Common myeloid progenitor, CD34-positive (primary cell): ENCODE data around the gene WFDC12.
A peak's percentile ranks its signal among the peaks of the same experiment; 100 is the strongest.

Experiments
- CTCF ChIA-PET: fragments of 350-600 bp; sonication (Branson Sonifier 250); formaldehyde crosslinking; loops from one replicate; lab custom pipeline; 2021; ENCODE audit warnings: antibody characterized with exemption; lab: Charles Lee
- POLR2A ChIA-PET: fragments of 350-600 bp; sonication (Branson Sonifier 250); formaldehyde crosslinking; loops from one replicate; lab custom pipeline; 2021; ENCODE audit warnings: antibody characterized with exemption; lab: Charles Lee
- DNase-seq, 3 donors: peaks; one replicate each; pipeline versions ENCODE4 v3.0.0 to v3.0.0-alpha.2; 2013
- H3K27ac ChIP-seq, 2 experiments: 1 replicate in 1 of 2; 2 replicates in 1 of 2; pipeline ENCODE4 v1.7.0; 2013; ENCODE audit warnings: inconsistent platforms in 2 of 2, low read length in 2 of 2, mild to moderate bottlenecking in 2 of 2, low read depth in 1 of 2, moderate library complexity in 1 of 2; ENCODE audit not compliant: severe bottlenecking in 2 of 2, insufficient read depth in 1 of 2, poor library complexity in 1 of 2
- H3K27me3 ChIP-seq, 5 experiments: replicated peaks in 2 of 5; 1 replicate in 3 of 5; 2 replicates in 2 of 5; pipeline versions ENCODE4 v1.6.1 to v1.7.0; 2013; ENCODE audit warnings: low read length in 4 of 5, mild to moderate bottlenecking in 2 of 5, moderate library complexity in 2 of 5, inconsistent platforms in 1 of 5; ENCODE audit not compliant: insufficient read depth in 5 of 5, control insufficient read depth in 4 of 5
- H3K36me3 ChIP-seq, 4 experiments: 1 replicate in 2 of 4; 2 replicates in 2 of 4; pipeline versions ENCODE4 v1.6.1 to v1.7.0; 2013; ENCODE audit warnings: low read length in 3 of 4, control low read depth in 1 of 4, mild to moderate bottlenecking in 1 of 4; ENCODE audit not compliant: control insufficient read depth in 4 of 4, insufficient read depth in 4 of 4
- H3K4me1 ChIP-seq, 4 experiments: 1 replicate in 3 of 4; 2 replicates in 1 of 4; pipeline versions ENCODE4 v1.6.1 to v1.7.1; 2013; ENCODE audit warnings: low read length in 3 of 4, mild to moderate bottlenecking in 3 of 4, control low read depth in 1 of 4, inconsistent platforms in 1 of 4, moderate library complexity in 1 of 4; ENCODE audit not compliant: control insufficient read depth in 4 of 4, insufficient read depth in 4 of 4; ENCODE audit errors: control extremely low read depth in 1 of 4
- H3K4me3 ChIP-seq, 7 experiments: 1 replicate in 4 of 7; 2 replicates in 3 of 7; pipeline versions ENCODE4 v1.5.1 to v1.7.0; 2013; ENCODE audit warnings: mild to moderate bottlenecking in 7 of 7, low read length in 6 of 7, moderate library complexity in 6 of 7, inconsistent platforms in 2 of 7, low read depth in 2 of 7, control low read depth in 1 of 7; ENCODE audit not compliant: insufficient read depth in 4 of 7, control insufficient read depth in 1 of 7; ENCODE audit errors: extremely low read depth in 1 of 7
- H3K9me3 ChIP-seq, 5 experiments: 1 replicate in 4 of 5; 2 replicates in 1 of 5; pipeline versions ENCODE4 v1.6.1 to v1.7.1; 2013; ENCODE audit warnings: low read length in 4 of 5, mild to moderate bottlenecking in 2 of 5, inconsistent platforms in 1 of 5, low read depth in 1 of 5, moderate library complexity in 1 of 5; ENCODE audit not compliant: control insufficient read depth in 4 of 5, insufficient read depth in 2 of 5; ENCODE audit errors: control extremely low read depth in 1 of 5
- WGBS: methylation state at CpG from one replicate; pipeline ENCODE4 v1.1.5; 2013; ENCODE audit not compliant: insufficient coverage; 5-methylcytosine and 5-hydroxymethylcytosine counted together

WFDC12 gene

DNA sequence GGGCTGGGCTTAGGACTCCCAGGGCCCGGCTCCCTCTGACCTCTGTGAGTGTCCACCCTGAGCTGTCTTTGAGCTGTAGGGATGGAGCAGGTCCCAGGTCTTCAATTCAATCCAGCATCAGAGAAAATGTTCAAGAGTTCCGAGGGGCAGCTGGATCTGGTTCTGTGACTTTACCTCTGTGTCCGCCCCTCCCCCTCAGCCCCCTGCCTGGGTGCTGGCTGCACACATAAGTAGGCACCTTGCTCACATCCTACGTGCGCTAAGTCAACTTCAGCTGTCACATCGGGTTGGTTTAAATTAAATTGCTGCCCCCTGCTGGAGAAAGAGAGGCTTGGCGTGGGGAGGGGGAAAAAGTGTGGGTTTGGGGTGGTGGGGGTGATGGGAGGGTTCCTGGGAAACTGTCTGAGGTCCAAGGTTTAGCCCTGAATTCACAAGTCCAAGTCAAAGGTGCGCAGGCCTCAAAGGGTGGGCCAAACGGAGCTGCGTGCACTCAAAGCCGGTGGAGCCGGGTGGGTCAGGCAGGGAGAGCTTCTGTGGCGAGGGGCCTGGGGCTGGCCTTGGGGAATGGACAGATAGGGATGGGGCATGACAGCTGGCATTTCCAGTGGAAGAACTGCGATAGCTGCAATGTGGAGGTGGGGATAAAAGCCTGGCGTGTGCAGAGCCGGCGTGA, 12.3 kb downstream of the WFDC12 start:
- POLR2A ChIA-PET = no interaction called here
- peaks cover 0 to 34% (median 18%) of the 10 kb centered on the region in 5 experiments for H3K27me3 ChIP-seq
- peak in 1 of 3 donors; percentile 29 for DNase-seq

DNA sequence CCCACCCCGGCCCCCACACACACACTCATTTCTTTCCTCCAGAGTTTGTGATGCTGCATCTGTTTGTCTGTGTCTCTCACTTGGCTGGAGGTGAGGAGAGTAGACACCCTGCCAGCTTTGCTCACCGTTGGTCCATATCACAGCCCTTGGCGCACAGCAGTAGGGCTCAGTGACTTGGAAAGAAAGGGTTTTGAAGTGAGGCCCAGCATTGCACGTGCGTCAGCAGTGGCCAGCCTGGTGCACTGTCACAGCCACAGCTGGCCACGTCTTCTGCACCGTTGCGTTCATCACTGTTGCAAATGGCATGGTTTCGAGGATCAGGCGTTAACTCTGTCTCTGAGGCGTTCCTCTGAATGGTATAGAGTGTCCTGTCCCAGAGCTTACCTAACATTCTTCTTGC, 13.0 kb downstream of the WFDC12 start:
- POLR2A ChIA-PET = no interaction called here
- Histone ChIP-seq H3K36me3 (no peaks in the 10 kb centered on the region), H3K27me3 (peaks cover 0 to 37% (median 20%) of the 10 kb centered on the region in 5 experiments), H3K4me3 (no peak overlapping the region), H3K9me3 (no peaks in the 10 kb centered on the region), H3K27ac (no peak overlapping the region), H3K4me1 (no peaks in the 10 kb centered on the region)
- CTCF ChIA-PET = interaction anchor here (0.9 to 5.1 kb wide), 7 partner anchors 10 to 180 kb away, joined by 3 to 49 read pairs (median 4); no protein-coding TSS in a partner anchor
- 92% methylated on average over 11 of the region's 11 CpGs for WGBS
- no peak for DNase-seq

More for the DNA sequence above, 12.3 kb downstream of the WFDC12 start:
- WGBS = 66% methylated on average over 17 of the region's 17 CpGs
- no peak overlapping the region for H3K27ac ChIP-seq
- no peak overlapping the region for H3K4me3 ChIP-seq
- H3K9me3 ChIP-seq = no peaks in the 10 kb centered on the region
- CTCF ChIA-PET = interaction anchor here (0.7 to 5.1 kb wide), 10 partner anchors 10 to 180 kb away, joined by 3 to 49 read pairs (median 3); partner anchors contain the start of gene WFDC12
- H3K36me3 ChIP-seq = no peaks in the 10 kb centered on the region
- no peaks in the 10 kb centered on the region for H3K4me1 ChIP-seq

DNA sequence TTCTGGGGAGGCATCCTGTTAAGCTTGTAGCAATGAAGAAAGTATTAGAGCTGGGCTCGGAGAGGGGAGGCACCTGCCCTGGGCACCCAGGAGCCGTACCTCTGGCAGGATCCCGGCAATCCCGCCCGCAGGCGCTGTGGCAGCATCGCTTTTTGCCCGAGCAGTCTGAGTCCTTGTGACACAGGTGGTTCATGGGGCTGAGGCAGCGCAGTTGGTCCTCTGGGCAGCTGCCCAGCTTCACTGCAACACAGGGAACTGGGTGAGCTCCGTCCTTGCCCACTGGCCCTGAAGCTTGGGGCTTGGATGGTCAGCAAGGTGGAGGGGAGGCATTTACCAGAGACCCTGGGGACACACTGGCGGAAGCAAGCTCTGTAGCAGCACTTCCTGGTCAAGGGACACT, 14.0 kb downstream of the WFDC12 start:
- Histone ChIP-seq H3K27me3 (peaks cover 0 to 37% (median 26%) of the 10 kb centered on the region in 5 experiments), H3K9me3 (no peaks in the 10 kb centered on the region), H3K36me3 (no peaks in the 10 kb centered on the region), H3K4me1 (no peaks in the 10 kb centered on the region), H3K27ac (no peak overlapping the region), H3K4me3 (no peak overlapping the region)
- no peak for DNase-seq
- WGBS = over 99% methylated on average over 11 of the region's 11 CpGs
- POLR2A ChIA-PET = no interaction called here
- CTCF ChIA-PET = interaction anchor here (0.7 to 5.1 kb wide), 5 partner anchors 10 to 67 kb away, joined by 3 to 49 read pairs (median 4); no protein-coding TSS in a partner anchor

DNA sequence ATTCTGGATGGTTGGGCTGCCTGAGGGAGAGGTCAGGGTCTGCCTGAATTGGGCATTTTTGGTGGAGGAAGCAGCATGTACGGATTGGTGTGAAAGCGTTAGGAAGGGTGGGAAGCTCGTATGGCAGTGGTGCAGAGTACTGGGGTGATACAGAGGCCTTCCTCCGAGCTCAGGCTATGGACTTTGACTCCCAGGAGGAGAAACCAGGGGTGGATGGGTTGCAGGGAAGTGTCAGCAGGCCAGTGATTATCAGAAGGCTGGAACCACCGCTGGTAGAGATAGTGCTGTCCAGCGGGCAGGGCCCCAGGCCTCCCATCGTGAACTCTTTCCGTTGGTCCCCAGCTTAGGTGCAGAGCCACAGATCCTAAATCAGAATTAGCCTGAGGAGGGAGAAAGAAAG, 14.6 kb downstream of the WFDC12 start:
- Histone ChIP-seq H3K36me3 (no peaks in the 10 kb centered on the region), H3K4me3 (no peak overlapping the region), H3K27ac (no peak overlapping the region), H3K4me1 (no peaks in the 10 kb centered on the region), H3K9me3 (no peaks in the 10 kb centered on the region), H3K27me3 (peaks cover 0 to 34% (median 20%) of the 10 kb centered on the region in 5 experiments)
- POLR2A ChIA-PET = no interaction called here
- 97% methylated on average over 5 of the region's 8 CpGs for WGBS
- no peak for DNase-seq
- CTCF ChIA-PET = interaction anchor here (1.0 to 5.1 kb wide), 4 partner anchors 10 to 98 kb away, joined by 3 to 49 read pairs (median 4); no protein-coding TSS in a partner anchor

DNA sequence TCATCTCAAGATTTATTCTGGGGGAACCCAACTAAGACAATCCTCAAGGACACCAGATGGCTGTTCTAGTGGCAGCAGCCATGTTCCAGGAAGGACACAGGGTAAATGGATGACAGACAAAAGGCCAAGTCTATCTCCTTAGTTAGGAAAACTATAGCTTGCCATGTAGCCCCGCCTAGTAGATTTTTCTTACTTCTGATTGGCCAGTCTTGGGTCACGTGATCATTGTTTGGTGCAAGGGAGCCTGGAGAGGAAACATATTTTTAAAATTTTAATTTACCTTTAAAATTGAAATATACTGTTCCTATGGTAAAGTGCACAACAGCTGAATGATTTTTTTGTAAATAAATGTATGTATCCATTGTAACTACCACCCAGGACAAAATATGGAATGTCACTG, 18.9 kb downstream of the WFDC12 start:
- CTCF ChIA-PET = interaction anchor here (1.3 to 4.8 kb wide), 3 partner anchors 9 to 188 kb away, joined by 3 to 32 read pairs (median 8); no protein-coding TSS in a partner anchor

DNA sequence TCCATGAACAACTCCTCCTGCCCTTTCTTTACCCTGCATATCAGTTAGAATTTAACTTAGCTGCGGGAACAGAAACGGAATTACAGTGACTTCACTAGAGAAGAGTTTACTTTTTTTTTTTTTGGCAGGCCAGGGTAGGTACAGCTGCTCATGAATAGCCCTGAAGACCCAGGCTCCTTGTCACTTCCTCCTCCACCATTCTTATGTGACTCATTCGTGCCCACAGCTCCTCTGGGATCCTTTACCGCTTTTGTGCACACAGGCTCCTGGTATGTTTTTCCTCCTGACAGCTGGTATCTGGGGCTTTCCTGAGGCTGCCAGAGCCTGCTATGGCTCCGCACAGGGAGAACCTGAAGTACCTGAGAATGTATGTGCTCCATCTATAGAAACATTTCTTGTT, 19.5 kb downstream of the WFDC12 start:
- Histone ChIP-seq H3K27me3 (peaks cover 7 to 45% (median 24%) of the 10 kb centered on the region in 5 experiments), H3K36me3 (no peaks in the 10 kb centered on the region), H3K9me3 (no peaks in the 10 kb centered on the region), H3K27ac (no peak overlapping the region), H3K4me1 (peaks cover 0 to 9% (median 4%) of the 10 kb centered on the region in 4 experiments), H3K4me3 (no peak overlapping the region)
- peak in 1 of 3 donors; percentile 27 for DNase-seq
- CTCF ChIA-PET = interaction anchor here (1.0 to 4.8 kb wide), 5 partner anchors 8 to 189 kb away, joined by 3 to 32 read pairs (median 3); no protein-coding TSS in a partner anchor
- WGBS = 85% methylated on average over 5 of the region's 5 CpGs
- POLR2A ChIA-PET = interaction anchor here (0.5 kb wide), 1 partner anchor 920 kb away, joined by 3 read pairs; no protein-coding TSS in a partner anchor

More for the DNA sequence above, 18.9 kb downstream of the WFDC12 start:
- H3K27me3 ChIP-seq = peaks cover 2 to 39% (median 22%) of the 10 kb centered on the region in 5 experiments
- peaks cover 0 to 8% (median 4%) of the 10 kb centered on the region in 4 experiments for H3K4me1 ChIP-seq
- no peak for DNase-seq
- H3K27ac ChIP-seq = no peak overlapping the region
- WGBS = no CpG with 5 or more reads among the region's 2 CpGs
- H3K36me3 ChIP-seq = no peaks in the 10 kb centered on the region
- POLR2A ChIA-PET = no interaction called here
- H3K9me3 ChIP-seq = no peaks in the 10 kb centered on the region
- H3K4me3 ChIP-seq = no peak overlapping the region

DNA sequence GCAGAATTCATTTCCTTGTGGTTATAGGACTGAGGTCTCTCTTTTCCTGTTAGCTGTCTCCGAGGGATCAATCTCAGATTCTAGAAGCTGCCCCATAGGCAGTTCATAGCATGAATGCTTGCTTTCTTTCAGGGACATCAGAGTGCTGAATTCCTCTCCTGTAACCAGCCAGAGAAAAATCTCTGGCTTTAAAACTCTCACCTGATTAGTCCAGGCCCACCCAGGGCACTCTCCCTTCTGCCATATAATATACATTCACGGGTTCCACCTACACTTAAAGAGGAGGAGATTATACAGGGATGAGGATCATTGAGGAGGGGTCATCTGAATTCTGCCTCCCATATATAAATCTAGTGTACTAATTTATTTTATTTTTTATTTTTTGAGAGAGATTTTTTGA, 21.2 kb downstream of the WFDC12 start:
- no peak overlapping the region for H3K4me3 ChIP-seq
- H3K27ac ChIP-seq = no peak overlapping the region
- CTCF ChIA-PET = interaction anchor here (1.2 kb wide), 1 partner anchor 201 kb away, joined by 3 read pairs; no protein-coding TSS in a partner anchor
- WGBS = 0% methylated on average over 1 of the region's 2 CpGs
- H3K27me3 ChIP-seq = peaks cover 15 to 62% (median 40%) of the 10 kb centered on the region in 5 experiments
- POLR2A ChIA-PET = no interaction called here
- H3K9me3 ChIP-seq = peaks cover 0 to 2% (median 0%) of the 10 kb centered on the region in 5 experiments
- H3K4me1 ChIP-seq = peaks cover 0 to 15% (median 9%) of the 10 kb centered on the region in 4 experiments
- H3K36me3 ChIP-seq = no peaks in the 10 kb centered on the region
- DNase-seq = peak in 2 of 3 donors; percentile 25 to 39
